ENCODE results near the gene SIPA1L3.

- TF ChIP-seq REST (IDR thresholded peaks at IDR 0.05; ENCODE audit: low read depth) (no peak), MAX (IDR thresholded peaks at IDR 0.05) (no peak), TAF1 (IDR thresholded peaks at IDR 0.05; ENCODE audit: low read depth) (no peak), ZBTB7A (IDR thresholded peaks at IDR 0.05; ENCODE audit: low read depth) (no peak), EGR1 (IDR thresholded peaks at IDR 0.05) (no peak), CREB1 (IDR thresholded peaks at IDR 0.05; ENCODE audit: low read depth) (no peak)
These were observed 200.1 kb downstream of the SIPA1L3 start for GRCh38 chr19:38107129-38107528.

All from Ishikawa (cell line).